Upper lobe of left lung (tissue), 6 donors: ENCODE results near the gene DCAKD. TPM values are rescaled to one million over a fixed set of nuclear protein-coding genes. Genes with fewer than 3 reads are reported as not detected.

ENCODE experiments used
- ATAC-seq, 2 donors: fragments of 200-7000 bp; cut with Tn5 transposase; one replicate each; pipeline ENCODE4 v1.9.1; 2022; ENCODE audit warnings: mild to moderate bottlenecking in 2 of 2, moderate library complexity in 2 of 2; ENCODE audit not compliant: low FRiP score in 2 of 2
- DNase-seq, 2 donors: peaks; one replicate each; pipeline ENCODE4 v3.0.0-alpha.2; 2019 to 2020
- H3K27ac ChIP-seq, 4 donors: fragments of 200-600 bp; sonication (generic); one replicate each; pipeline ENCODE4 v1.5.1; 2016 to 2019
- H3K27me3 ChIP-seq, 4 donors: fragments of 200-600 bp; sonication (generic); one replicate each; pipeline ENCODE4 v1.5.1; 2017 to 2019
- H3K36me3 ChIP-seq, 4 donors: fragments of 200-600 bp; sonication (generic); one replicate each; pipeline ENCODE4 v1.5.1; 2016 to 2019
- H3K4me1 ChIP-seq, 4 donors: fragments of 200-600 bp; sonication (generic); one replicate each; pipeline ENCODE4 v1.5.1; 2018 to 2019
- H3K4me3 ChIP-seq, 4 donors: fragments of 200-600 bp; sonication (generic); one replicate each; pipeline ENCODE4 v1.5.1; 2017 to 2019; ENCODE audit warnings: mild to moderate bottlenecking in 2 of 4, moderate library complexity in 1 of 4
- H3K9me3 ChIP-seq, 4 donors: fragments of 200-600 bp; sonication (generic); one replicate each; pipeline ENCODE4 v1.5.1; 2018 to 2019
- EP300 ChIP-seq, 4 donors: sonication (generic); formaldehyde crosslinking; IDR thresholded peaks; one replicate each; pipeline ENCODE4 v1.5.1; 2017; ENCODE audit warnings: antibody characterized with exemption in 4 of 4, control low read depth in 2 of 4
- POLR2A ChIP-seq, 4 donors: fragments of 450-650 bp; IDR thresholded peaks; one replicate each; pipeline ENCODE4 v1.5.1; 2016 to 2017; ENCODE audit warnings: antibody characterized with exemption in 4 of 4, mild to moderate bottlenecking in 2 of 4
- POLR2AphosphoS5 ChIP-seq, 2 donors: sonication (generic); formaldehyde crosslinking; IDR thresholded peaks; one replicate each; pipeline ENCODE4 v1.5.1; 2017; ENCODE audit warnings: antibody characterized with exemption in 2 of 2
- WGBS, 2 donors: methylation state at CpG; one replicate each; pipeline ENCODE4 v1.1.5; 2017 to 2018; 5-methylcytosine and 5-hydroxymethylcytosine counted together
- total RNA-seq, 6 donors: library from RNA; depleted of rRNA in 4 of 6; stranded (reverse); fragments of >200 nt in 4 of 6; gene quantifications; one replicate each; pipeline versions ENCODE4 v1.1.0 to v1.2.1, GENCODE V29; 2016 to 2021
- TF ChIP-seq, protein P1 (sequence below), 6 experiments: fragments of 450-650 bp in 4 of 6; fragments of 200-600 bp in 2 of 6; sonication (generic) in 2 of 6; IDR thresholded peaks; one replicate each; pipeline ENCODE4 v1.5.1; 2016 to 2019; ENCODE audit warnings: antibody characterized with exemption in 6 of 6
- donor health status: DM: no; HTN: no; CAD: no; lungs with moderate emphysema.
- donor health status: DM: no; HTN: yes; CAD: no; lungs with severe emphysema.

Gene DCAKD
- total RNA-seq, 6 donors from 2014 or later = 16.0 to 29.3 (median 22.2) TPM

DNA sequence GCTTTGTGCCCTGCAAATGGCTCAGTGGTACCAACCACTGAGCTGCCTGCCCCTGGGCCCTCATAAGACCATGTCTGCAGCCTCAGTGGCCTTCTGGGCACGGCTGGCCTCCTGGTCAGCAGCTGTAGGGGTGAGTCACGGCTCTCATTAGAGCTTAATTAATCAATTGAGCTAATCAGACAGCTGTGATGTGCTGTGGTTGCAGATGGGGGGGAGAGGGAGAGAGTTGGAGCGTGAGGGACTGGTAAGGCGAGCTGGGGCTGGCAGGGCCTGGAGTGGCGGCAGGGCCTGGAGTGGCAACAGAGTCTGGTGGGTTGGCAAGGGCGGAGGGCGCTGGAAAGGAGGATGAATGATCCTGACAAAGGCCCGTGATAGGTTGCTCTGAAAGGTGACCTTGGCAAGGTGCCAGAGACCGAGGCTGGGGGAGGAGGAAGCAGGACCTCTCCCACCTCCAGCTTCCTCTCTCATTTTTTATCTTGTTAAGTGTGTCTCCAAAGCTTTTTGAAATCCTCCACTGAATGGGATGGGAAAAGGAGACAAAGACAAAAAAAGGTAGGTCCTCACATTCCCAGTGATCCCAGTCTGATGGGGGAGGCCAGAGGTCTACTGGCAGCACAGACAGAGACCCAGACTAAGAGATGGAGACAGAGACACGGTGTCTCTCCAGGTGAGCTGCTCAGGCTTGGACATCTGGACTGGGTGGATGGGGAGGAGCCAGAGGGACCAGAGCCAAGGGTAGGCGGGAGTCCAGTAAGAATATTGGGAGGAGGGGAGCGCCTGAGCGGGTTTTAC is 41.6 kb downstream of the DCAKD start:
- DNase-seq (no peak), ATAC-seq (no peak)
- Histone ChIP-seq H3K27ac (no peak overlapping the region), H3K36me3 (no peaks in the 10 kb centered on the region), H3K4me3 (no peak overlapping the region), H3K4me1 (no peaks in the 10 kb centered on the region), H3K9me3 (no peaks in the 10 kb centered on the region), H3K27me3 (no peaks in the 10 kb centered on the region)
- TF ChIP-seq EP300 (IDR thresholded peaks at IDR 0.05) (no peak), POLR2AphosphoS5 (IDR thresholded peaks at IDR 0.05) (no peak), POLR2A (IDR thresholded peaks at IDR 0.05) (no peak)
- TF ChIP-seq, protein P1, sequence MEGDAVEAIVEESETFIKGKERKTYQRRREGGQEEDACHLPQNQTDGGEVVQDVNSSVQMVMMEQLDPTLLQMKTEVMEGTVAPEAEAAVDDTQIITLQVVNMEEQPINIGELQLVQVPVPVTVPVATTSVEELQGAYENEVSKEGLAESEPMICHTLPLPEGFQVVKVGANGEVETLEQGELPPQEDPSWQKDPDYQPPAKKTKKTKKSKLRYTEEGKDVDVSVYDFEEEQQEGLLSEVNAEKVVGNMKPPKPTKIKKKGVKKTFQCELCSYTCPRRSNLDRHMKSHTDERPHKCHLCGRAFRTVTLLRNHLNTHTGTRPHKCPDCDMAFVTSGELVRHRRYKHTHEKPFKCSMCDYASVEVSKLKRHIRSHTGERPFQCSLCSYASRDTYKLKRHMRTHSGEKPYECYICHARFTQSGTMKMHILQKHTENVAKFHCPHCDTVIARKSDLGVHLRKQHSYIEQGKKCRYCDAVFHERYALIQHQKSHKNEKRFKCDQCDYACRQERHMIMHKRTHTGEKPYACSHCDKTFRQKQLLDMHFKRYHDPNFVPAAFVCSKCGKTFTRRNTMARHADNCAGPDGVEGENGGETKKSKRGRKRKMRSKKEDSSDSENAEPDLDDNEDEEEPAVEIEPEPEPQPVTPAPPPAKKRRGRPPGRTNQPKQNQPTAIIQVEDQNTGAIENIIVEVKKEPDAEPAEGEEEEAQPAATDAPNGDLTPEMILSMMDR (IDR thresholded peaks at IDR 0.05) = no peak
- 71 to 75% methylated on average over 13 of the region's 13 CpGs for WGBS, 2 donors

- H3K9me3 ChIP-seq = no peaks in the 10 kb centered on the region
- no peak overlapping the region for H3K4me3 ChIP-seq
- no peaks in the 10 kb centered on the region for H3K4me1 ChIP-seq
- no peaks in the 10 kb centered on the region for H3K27me3 ChIP-seq
- H3K36me3 ChIP-seq = no peaks in the 10 kb centered on the region
- DNase-seq (no peak), ATAC-seq (no peak)
- H3K27ac ChIP-seq = no peak overlapping the region
- WGBS, 2 donors = 58 to 68% methylated on average over 10 of the region's 10 CpGs
- TF ChIP-seq POLR2A (IDR thresholded peaks at IDR 0.05) (no peak), EP300 (IDR thresholded peaks at IDR 0.05) (no peak), POLR2AphosphoS5 (IDR thresholded peaks at IDR 0.05) (no peak)
- TF ChIP-seq, protein P1 (IDR thresholded peaks at IDR 0.05) = no peak
These were observed 43.2 kb downstream of the DCAKD start for GRCh38 chr17:45008216-45008615.

DNA sequence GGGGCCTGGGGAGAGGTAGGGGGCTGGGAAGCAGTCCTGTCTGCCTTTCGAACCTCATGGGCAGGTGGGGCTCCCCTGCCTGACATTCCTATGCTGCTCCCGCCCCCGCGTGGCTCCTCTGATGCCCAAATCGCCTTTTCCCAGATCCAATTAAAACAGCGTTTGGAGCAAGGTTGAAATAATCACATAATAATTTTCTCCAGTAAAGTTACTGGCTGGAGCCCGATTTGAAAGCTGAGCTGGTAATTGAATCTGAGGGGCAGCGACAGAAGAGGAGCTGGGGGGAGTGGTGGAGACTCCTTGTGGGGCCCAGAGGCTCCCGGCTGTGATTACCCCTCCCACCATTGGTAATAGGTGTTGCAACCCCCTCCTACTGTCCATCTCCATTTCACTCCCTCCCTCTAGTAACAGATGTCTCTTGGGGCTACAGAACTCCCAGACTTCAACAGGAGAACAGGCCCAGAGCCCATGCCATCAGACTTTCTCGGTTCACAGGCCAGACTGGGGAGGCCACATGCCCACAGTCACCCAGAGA is 44.4 kb downstream of the DCAKD start:
- no peak overlapping the region for H3K4me3 ChIP-seq
- DNase-seq (no peak), ATAC-seq (no peak)
- no peaks in the 10 kb centered on the region for H3K4me1 ChIP-seq
- 33 to 45% methylated on average over 10 of the region's 10 CpGs for WGBS, 2 donors
- no peaks in the 10 kb centered on the region for H3K9me3 ChIP-seq
- H3K27me3 ChIP-seq = no peaks in the 10 kb centered on the region
- H3K36me3 ChIP-seq = no peaks in the 10 kb centered on the region
- TF ChIP-seq, protein P1 (IDR thresholded peaks at IDR 0.05) = no peak
- no peak for TF ChIP-seq POLR2A (IDR thresholded peaks at IDR 0.05)
- no peak for TF ChIP-seq EP300 (IDR thresholded peaks at IDR 0.05)
- no peak for TF ChIP-seq POLR2AphosphoS5 (IDR thresholded peaks at IDR 0.05)
- no peak overlapping the region for H3K27ac ChIP-seq

DNA sequence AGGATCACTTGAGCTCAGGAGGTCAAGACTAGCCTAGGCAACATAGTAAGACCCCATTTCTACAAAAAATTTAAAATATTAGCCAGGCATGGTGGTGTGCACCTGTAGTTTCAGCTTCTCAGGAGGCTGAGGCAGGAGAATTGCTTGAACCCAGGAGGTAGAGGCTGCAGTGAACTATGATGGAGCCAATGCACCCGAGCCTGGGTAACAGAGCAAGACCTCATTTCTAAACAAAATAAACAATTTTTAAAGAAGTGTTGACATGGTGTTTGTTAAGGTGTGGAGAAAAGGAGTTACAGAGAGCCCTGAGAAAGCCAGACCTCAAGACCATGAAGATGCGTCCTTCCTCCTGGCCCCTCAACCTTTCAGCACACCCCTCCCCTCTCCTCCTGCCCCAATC is 45.7 kb downstream of the DCAKD start:
- DNase-seq = no peak
- TF ChIP-seq POLR2AphosphoS5 (IDR thresholded peaks at IDR 0.05) = no peak
- no peak for TF ChIP-seq POLR2A (IDR thresholded peaks at IDR 0.05)
- no peak for TF ChIP-seq EP300 (IDR thresholded peaks at IDR 0.05)
- TF ChIP-seq, protein P1 (IDR thresholded peaks at IDR 0.05) = no peak
- Histone ChIP-seq H3K27ac (no peak overlapping the region), H3K27me3 (no peaks in the 10 kb centered on the region), H3K4me1 (no peaks in the 10 kb centered on the region), H3K36me3 (no peaks in the 10 kb centered on the region), H3K4me3 (no peak overlapping the region), H3K9me3 (no peaks in the 10 kb centered on the region)
- no peak for ATAC-seq
- WGBS, 2 donors = 69 to 74% methylated on average over 2 of the region's 2 CpGs
